Neural cell (in vitro differentiated cells): ENCODE data around the gene DGKB. TPM values are rescaled to one million over a fixed set of nuclear protein-coding genes. Genes with fewer than 3 reads are reported as not detected.

Experiments
- H2AFZ ChIP-seq: fragments of 200-600, 300-800 bp; sonication (generic), shearing (Covaris generic); 2 replicates; pipeline ENCODE4 v1.6.0; 2014; ENCODE audit warnings: low read depth, mild to moderate bottlenecking, antibody characterized with exemption, low read length, moderate library complexity
- H3F3A ChIP-seq: fragments of 200-600 bp; shearing (Covaris generic); 2 replicates; pipeline ENCODE4 v1.6.1; 2016; ENCODE audit warnings: mild to moderate bottlenecking, moderate library complexity, mixed read lengths, antibody characterized with exemption, low read length; ENCODE audit not compliant: insufficient read depth, poor library complexity, severe bottlenecking
- H3K27ac ChIP-seq: fragments of 200-600, 300-800 bp; sonication (generic), shearing (Covaris generic); 2 replicates; pipeline ENCODE4 v1.5.1; 2014; ENCODE audit warnings: mild to moderate bottlenecking, low read length, moderate library complexity
- H3K27me3 ChIP-seq: fragments of 300-800, 200-600 bp; sonication (generic), shearing (Covaris generic); 2 replicates; pipeline ENCODE4 v1.6.0; 2014; ENCODE audit warnings: mild to moderate bottlenecking, low read depth, low read length, moderate library complexity; ENCODE audit not compliant: insufficient read depth
- H3K36me3 ChIP-seq: fragments of 300-800, 200-600 bp; sonication (generic), shearing (Covaris generic); 2 replicates; pipeline ENCODE4 v1.5.1; 2014; ENCODE audit warnings: mild to moderate bottlenecking, antibody characterized with exemption, low read length, moderate library complexity; ENCODE audit not compliant: insufficient read depth
- H3K4me2 ChIP-seq: fragments of 300-800, 200-600 bp; sonication (generic), shearing (Covaris generic); 2 replicates; pipeline ENCODE4 v1.6.0; 2014; ENCODE audit warnings: mild to moderate bottlenecking, low read length
- H3K4me3 ChIP-seq: fragments of 300-800, 200-600 bp; sonication (generic), shearing (Covaris generic); 2 replicates; pipeline ENCODE4 v1.5.1; 2014; ENCODE audit warnings: mild to moderate bottlenecking, low read length, moderate library complexity
- H3K79me2 ChIP-seq: fragments of 200-600 bp; shearing (Covaris generic); replicated peaks from 2 replicates; pipeline ENCODE4 v1.6.0; 2014; ENCODE audit warnings: mild to moderate bottlenecking, low read length, moderate library complexity; ENCODE audit not compliant: insufficient read depth
- H3K9ac ChIP-seq: fragments of 300-800, 200-600 bp; sonication (generic), shearing (Covaris generic); 2 replicates; pipeline ENCODE4 v1.6.1; 2016; ENCODE audit warnings: mild to moderate bottlenecking, low read length, mixed read lengths
- H3K9me2 ChIP-seq: fragments of 200-600 bp; shearing (Covaris generic); 2 replicates; pipeline ENCODE4 v1.6.1; 2016; ENCODE audit warnings: mild to moderate bottlenecking, low read length, mixed read lengths; ENCODE audit not compliant: insufficient read depth
- H3K9me3 ChIP-seq: fragments of 200-600, 300-800 bp; sonication (generic), shearing (Covaris generic); 2 replicates; pipeline ENCODE4 v1.6.1; 2016; ENCODE audit warnings: mild to moderate bottlenecking, mixed run types, low read length, moderate library complexity, mixed read lengths
- H4K20me1 ChIP-seq: fragments of 200-600 bp; shearing (Covaris generic); 2 replicates; pipeline ENCODE4 v1.6.1; 2016; ENCODE audit warnings: mild to moderate bottlenecking, mixed run types; ENCODE audit not compliant: insufficient read depth
- CTCF ChIP-seq: fragments of 450-650 bp; IDR thresholded peaks from 2 replicates; pipeline ENCODE4 v1.5.1; 2014; ENCODE audit warnings: antibody characterized with exemption, mild to moderate bottlenecking, moderate library complexity; ENCODE audit not compliant: poor library complexity, severe bottlenecking
- EP300 ChIP-seq: fragments of 450-650 bp; conservative IDR thresholded peaks from 2 replicates; pipeline ENCODE4 v1.6.1; 2014; ENCODE audit warnings: antibody characterized with exemption, mild to moderate bottlenecking, moderate library complexity; ENCODE audit not compliant: poor library complexity, severe bottlenecking
- EZH2 ChIP-seq: fragments of 200-600, 300-800 bp; shearing (Covaris generic), sonication (generic); IDR thresholded peaks from 2 replicates; pipeline ENCODE4 v1.6.1; 2014; ENCODE audit warnings: antibody characterized with exemption, low read length, borderline replicate concordance, mild to moderate bottlenecking; ENCODE audit not compliant: insufficient read depth, poor library complexity, severe bottlenecking
- MXI1 ChIP-seq: fragments of 450-650 bp; conservative IDR thresholded peaks from 2 replicates; pipeline ENCODE4 v1.6.1; 2014; ENCODE audit warnings: antibody characterized with exemption, mild to moderate bottlenecking; ENCODE audit not compliant: poor library complexity, severe bottlenecking
- POLR2AphosphoS5 ChIP-seq: IDR thresholded peaks from 2 replicates; pipeline ENCODE4 v1.6.1; 2012
- RAD21 ChIP-seq: fragments of 450-650 bp; conservative IDR thresholded peaks from 2 replicates; pipeline ENCODE4 v1.6.1; 2014; ENCODE audit warnings: antibody characterized with exemption, mild to moderate bottlenecking, moderate library complexity
- REST ChIP-seq: IDR thresholded peaks from 2 replicates; pipeline ENCODE4 v1.6.1; 2012; ENCODE audit warnings: borderline replicate concordance
- SMC3 ChIP-seq: fragments of 450-650 bp; conservative IDR thresholded peaks from 2 replicates; pipeline ENCODE4 v1.6.1; 2014; ENCODE audit warnings: antibody characterized with exemption, mild to moderate bottlenecking, moderate library complexity; ENCODE audit not compliant: poor library complexity
- TAF1 ChIP-seq: IDR thresholded peaks from 2 replicates; pipeline ENCODE4 v1.6.1; 2012; ENCODE audit warnings: low read depth
- polyA plus RNA-seq: library from polyadenylated mRNA; depleted of rRNA; stranded (reverse); fragments of >200 nt; gene quantifications from 2 replicates; pipeline ENCODE4 v1.2.3, GENCODE V29; 2014

The DGKB gene
- polyA plus RNA-seq, 1 donor from 2014 or later = 0.20 TPM

GRCh38 chr7:14125998-14126397 lies 776.6 kb downstream of the DGKB start:
- H3K36me3 ChIP-seq = no peaks in the 10 kb centered on the region
- no peak overlapping the region for H2AFZ ChIP-seq
- no peaks in the 10 kb centered on the region for H3K9me2 ChIP-seq
- H4K20me1 ChIP-seq = no peaks in the 10 kb centered on the region
- no peaks in the 10 kb centered on the region for H3K9me3 ChIP-seq
- H3K79me2 ChIP-seq = no peaks in the 10 kb centered on the region
- TF ChIP-seq EP300 (no peak), RAD21 (no peak), POLR2AphosphoS5 (no peak), EZH2 (no peak), SMC3 (no peak), CTCF (no peak), REST (no peak), TAF1 (no peak), MXI1 (no peak)
- H3K27ac ChIP-seq = no peak overlapping the region
- no peak overlapping the region for H3K9ac ChIP-seq
- H3K4me3 ChIP-seq = no peak overlapping the region
- no peaks in the 10 kb centered on the region for H3K27me3 ChIP-seq
- no peak overlapping the region for H3K4me2 ChIP-seq
- H3F3A ChIP-seq = no peaks in the 10 kb centered on the region

GRCh38 chr7:14124716-14125115 lies 777.8 kb downstream of the DGKB start:
- no peaks in the 10 kb centered on the region for H3K9me2 ChIP-seq
- H3K4me3 ChIP-seq = no peak overlapping the region
- TF ChIP-seq MXI1 (no peak), SMC3 (no peak), CTCF (no peak), EP300 (no peak), RAD21 (no peak), POLR2AphosphoS5 (no peak), TAF1 (no peak), REST (no peak), EZH2 (no peak)
- H3K4me2 ChIP-seq = no peak overlapping the region
- H3K79me2 ChIP-seq = no peaks in the 10 kb centered on the region
- H3K9me3 ChIP-seq = no peaks in the 10 kb centered on the region
- H3K27me3 ChIP-seq = no peaks in the 10 kb centered on the region
- H2AFZ ChIP-seq = no peak overlapping the region
- no peaks in the 10 kb centered on the region for H3F3A ChIP-seq
- H4K20me1 ChIP-seq = no peaks in the 10 kb centered on the region
- no peaks in the 10 kb centered on the region for H3K36me3 ChIP-seq
- no peak overlapping the region for H3K9ac ChIP-seq
- H3K27ac ChIP-seq = no peak overlapping the region
